ENCODE data around the gene MVB12B.

The MVB12B gene

GRCh38 chr9:126483468-126484073 lies 156.9 kb downstream of the MVB12B start:
- DNase-seq (ENCODE audit: low spot score): no peak
- no peak for TF ChIP-seq CTCF (IDR thresholded peaks at IDR 0.05; ENCODE audit: poor library complexity, severe bottlenecking)
- H3K4me1 ChIP-seq (ENCODE audit: insufficient read depth, poor library complexity, severe bottlenecking): no peaks in the 10 kb centered on the region
- H3K36me3 ChIP-seq (ENCODE audit: low read depth): no peaks in the 10 kb centered on the region
- ATAC-seq (ENCODE audit: low read depth): no peak
- H3K27ac ChIP-seq (ENCODE audit: poor library complexity, severe bottlenecking): no peak overlapping the region
- H3K4me3 ChIP-seq (ENCODE audit: severe bottlenecking): no peak overlapping the region
- no peaks in the 10 kb centered on the region for H3K27me3 ChIP-seq (ENCODE audit: insufficient read depth, poor library complexity, severe bottlenecking)
- H3K9me3 ChIP-seq (ENCODE audit: severe bottlenecking): no peaks in the 10 kb centered on the region

- no peak for ATAC-seq (ENCODE audit: low read depth)
Observed at GRCh38 chr9:126485662-126486061, 159.0 kb downstream of the MVB12B start.

GRCh38 chr9:126486276-126486675 lies 159.6 kb downstream of the MVB12B start:
- no peaks in the 10 kb centered on the region for H3K4me1 ChIP-seq (ENCODE audit: insufficient read depth, poor library complexity, severe bottlenecking)
- no peak for TF ChIP-seq CTCF (IDR thresholded peaks at IDR 0.05; ENCODE audit: poor library complexity, severe bottlenecking)
- no peak overlapping the region for H3K27ac ChIP-seq (ENCODE audit: poor library complexity, severe bottlenecking)
- no peaks in the 10 kb centered on the region for H3K36me3 ChIP-seq (ENCODE audit: low read depth)
- no peaks in the 10 kb centered on the region for H3K9me3 ChIP-seq (ENCODE audit: severe bottlenecking)
- no peak for ATAC-seq (ENCODE audit: low read depth)
- H3K4me3 ChIP-seq (ENCODE audit: severe bottlenecking): no peak overlapping the region
- DNase-seq (ENCODE audit: low spot score): no peak
- H3K27me3 ChIP-seq (ENCODE audit: insufficient read depth, poor library complexity, severe bottlenecking): no peaks in the 10 kb centered on the region

More at GRCh38 chr9:126485662-126486061, 159.0 kb downstream of the MVB12B start:
- no peak overlapping the region for H3K4me3 ChIP-seq (ENCODE audit: severe bottlenecking)
- no peak for TF ChIP-seq CTCF (IDR thresholded peaks at IDR 0.05; ENCODE audit: poor library complexity, severe bottlenecking)
- no peak overlapping the region for H3K27ac ChIP-seq (ENCODE audit: poor library complexity, severe bottlenecking)
- H3K27me3 ChIP-seq (ENCODE audit: insufficient read depth, poor library complexity, severe bottlenecking): no peaks in the 10 kb centered on the region
- no peaks in the 10 kb centered on the region for H3K9me3 ChIP-seq (ENCODE audit: severe bottlenecking)
- no peaks in the 10 kb centered on the region for H3K4me1 ChIP-seq (ENCODE audit: insufficient read depth, poor library complexity, severe bottlenecking)
- no peaks in the 10 kb centered on the region for H3K36me3 ChIP-seq (ENCODE audit: low read depth)
- no peak for DNase-seq (ENCODE audit: low spot score)

- Histone ChIP-seq H3K27ac (ENCODE audit: poor library complexity, severe bottlenecking) (no peak overlapping the region), H3K4me1 (ENCODE audit: insufficient read depth, poor library complexity, severe bottlenecking) (no peaks in the 10 kb centered on the region), H3K27me3 (ENCODE audit: insufficient read depth, poor library complexity, severe bottlenecking) (no peaks in the 10 kb centered on the region), H3K9me3 (ENCODE audit: severe bottlenecking) (no peaks in the 10 kb centered on the region), H3K4me3 (ENCODE audit: severe bottlenecking) (no peak overlapping the region), H3K36me3 (ENCODE audit: low read depth) (no peaks in the 10 kb centered on the region)
- DNase-seq (ENCODE audit: low spot score) (no peak), ATAC-seq (ENCODE audit: low read depth) (no peak)
- TF ChIP-seq CTCF (IDR thresholded peaks at IDR 0.05; ENCODE audit: poor library complexity, severe bottlenecking): no peak
Observed at GRCh38 chr9:126487856-126488255, 161.2 kb downstream of the MVB12B start.

GRCh38 chr9:126488310-126488709 lies 161.7 kb downstream of the MVB12B start:
- no peak for DNase-seq (ENCODE audit: low spot score)

More at GRCh38 chr9:126488310-126488709, 161.7 kb downstream of the MVB12B start:
- Histone ChIP-seq H3K27me3 (ENCODE audit: insufficient read depth, poor library complexity, severe bottlenecking) (no peaks in the 10 kb centered on the region), H3K4me1 (ENCODE audit: insufficient read depth, poor library complexity, severe bottlenecking) (no peaks in the 10 kb centered on the region), H3K4me3 (ENCODE audit: severe bottlenecking) (no peak overlapping the region), H3K36me3 (ENCODE audit: low read depth) (no peaks in the 10 kb centered on the region), H3K27ac (ENCODE audit: poor library complexity, severe bottlenecking) (no peak overlapping the region), H3K9me3 (ENCODE audit: severe bottlenecking) (no peaks in the 10 kb centered on the region)
- no peak for TF ChIP-seq CTCF (IDR thresholded peaks at IDR 0.05; ENCODE audit: poor library complexity, severe bottlenecking)
- no peak for ATAC-seq (ENCODE audit: low read depth)

Measured in RWPE2 (cell line).